Muscle of leg (tissue), 11 donors: ENCODE measurements around the gene QSOX2. TPM values are rescaled to one million over a fixed set of nuclear protein-coding genes. Genes with fewer than 3 reads are reported as not detected.
A peak's percentile ranks its signal among the peaks of the same experiment; 100 is the strongest.
"Not testable (repeated sequence)": the region's sequence is repeated elsewhere in the genome, so short reads cannot be mapped to it uniquely, and the experiment has no call there.

ENCODE experiments used
- DNase-seq: peaks from one replicate; pipeline ENCODE4 v3.0.0; 2013
- H3K27ac ChIP-seq: one replicate; pipeline ENCODE4 v1.5.1; 2013; ENCODE audit warnings: mild to moderate bottlenecking, low read length, control low read depth
- H3K27me3 ChIP-seq: one replicate; pipeline ENCODE4 v1.6.1; 2013; ENCODE audit warnings: low read length; ENCODE audit not compliant: control insufficient read depth, insufficient read depth
- H3K36me3 ChIP-seq: one replicate; pipeline ENCODE4 v1.6.1; 2013; ENCODE audit warnings: low read length; ENCODE audit not compliant: control insufficient read depth, insufficient read depth
- H3K4me1 ChIP-seq: one replicate; pipeline ENCODE4 v1.6.1; 2013; ENCODE audit warnings: low read length; ENCODE audit not compliant: control insufficient read depth, insufficient read depth
- H3K4me3 ChIP-seq: one replicate; pipeline ENCODE4 v1.5.1; 2013; ENCODE audit warnings: low read length, control low read depth
- H3K9me3 ChIP-seq: replicated peaks from 2 replicates; pipeline ENCODE4 v1.6.1; 2013; ENCODE audit warnings: low read depth, low read length; ENCODE audit not compliant: control insufficient read depth
- WGBS: methylation state at CpG from one replicate; pipeline ENCODE4 v1.1.5; 2013; ENCODE audit warnings: missing lambda C conversion rate; ENCODE audit not compliant: insufficient coverage; 5-methylcytosine and 5-hydroxymethylcytosine counted together
- polyA plus RNA-seq, 8 donors: library from polyadenylated mRNA; unstranded; fragments of 120-200 nt; gene quantifications; one replicate each; pipeline versions ENCODE4 v1.2.1 to v1.2.3, GENCODE V29; 2013; ENCODE audit warnings: inconsistent platforms in 1 of 8, low replicate concordance in 1 of 8; ENCODE audit not compliant: insufficient read length in 8 of 8, insufficient read depth in 1 of 8
- total RNA-seq: library from RNA; stranded (reverse); fragments of 120-200 nt; gene quantifications from one replicate; pipeline ENCODE4 v1.2.4, GENCODE V29; 2013

QSOX2 gene
- total and polyA plus RNA-seq, 9 donors: 4.1 to 11.8 (median 8.5) TPM

DNA sequence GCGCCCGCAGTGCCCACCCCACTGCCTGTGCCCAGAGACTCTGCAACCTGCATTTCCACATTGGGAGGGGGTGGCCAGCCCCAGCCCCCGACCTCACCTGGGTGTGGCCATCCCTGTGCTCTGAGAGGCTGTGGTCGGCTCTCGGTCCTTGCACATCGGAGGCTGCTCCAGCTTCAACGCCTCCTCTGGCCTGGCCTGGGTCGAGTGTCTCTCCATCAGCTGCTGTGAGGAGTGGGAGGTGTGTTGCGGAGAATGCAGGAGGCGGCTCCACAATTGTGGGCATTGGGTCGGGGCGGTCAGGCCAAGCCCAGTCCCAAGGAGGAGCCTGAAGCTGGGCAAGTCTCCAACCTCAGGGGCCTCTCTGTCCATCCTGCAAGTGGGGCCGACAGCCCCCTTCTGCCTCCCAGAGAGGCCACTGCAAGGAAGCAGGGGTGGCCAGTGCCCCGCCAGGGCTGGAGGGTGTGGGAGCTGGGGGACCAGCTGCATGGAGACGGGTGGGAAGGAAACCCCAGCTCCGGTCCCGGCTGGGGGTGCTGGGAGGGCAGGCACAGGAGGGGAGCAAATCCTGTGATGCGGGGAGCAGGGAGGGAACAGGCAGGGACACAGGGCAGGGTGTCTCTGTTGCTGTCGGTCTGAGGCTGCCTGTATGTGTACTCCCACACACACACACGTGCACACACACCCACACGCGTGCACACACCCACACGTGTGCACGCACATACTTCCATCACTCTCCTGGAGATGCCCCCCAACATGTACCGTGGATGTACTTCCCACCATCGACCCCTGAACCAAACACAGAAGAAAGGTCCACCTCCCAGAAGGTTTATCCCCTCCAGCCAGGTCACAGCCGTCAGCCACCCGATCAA lies 29.4 kb upstream of the QSOX2 start:
- Histone ChIP-seq H3K4me1 (no peaks in the 10 kb centered on the region), H3K4me3 (no peak overlapping the region), H3K9me3 (no peaks in the 10 kb centered on the region), H3K27me3 (peaks cover 42% of the 10 kb centered on the region), H3K36me3 (no peaks in the 10 kb centered on the region), H3K27ac (no peak overlapping the region)
- WGBS: 53% methylated on average over 23 of the region's 28 CpGs
- DNase-seq: no peak

DNA sequence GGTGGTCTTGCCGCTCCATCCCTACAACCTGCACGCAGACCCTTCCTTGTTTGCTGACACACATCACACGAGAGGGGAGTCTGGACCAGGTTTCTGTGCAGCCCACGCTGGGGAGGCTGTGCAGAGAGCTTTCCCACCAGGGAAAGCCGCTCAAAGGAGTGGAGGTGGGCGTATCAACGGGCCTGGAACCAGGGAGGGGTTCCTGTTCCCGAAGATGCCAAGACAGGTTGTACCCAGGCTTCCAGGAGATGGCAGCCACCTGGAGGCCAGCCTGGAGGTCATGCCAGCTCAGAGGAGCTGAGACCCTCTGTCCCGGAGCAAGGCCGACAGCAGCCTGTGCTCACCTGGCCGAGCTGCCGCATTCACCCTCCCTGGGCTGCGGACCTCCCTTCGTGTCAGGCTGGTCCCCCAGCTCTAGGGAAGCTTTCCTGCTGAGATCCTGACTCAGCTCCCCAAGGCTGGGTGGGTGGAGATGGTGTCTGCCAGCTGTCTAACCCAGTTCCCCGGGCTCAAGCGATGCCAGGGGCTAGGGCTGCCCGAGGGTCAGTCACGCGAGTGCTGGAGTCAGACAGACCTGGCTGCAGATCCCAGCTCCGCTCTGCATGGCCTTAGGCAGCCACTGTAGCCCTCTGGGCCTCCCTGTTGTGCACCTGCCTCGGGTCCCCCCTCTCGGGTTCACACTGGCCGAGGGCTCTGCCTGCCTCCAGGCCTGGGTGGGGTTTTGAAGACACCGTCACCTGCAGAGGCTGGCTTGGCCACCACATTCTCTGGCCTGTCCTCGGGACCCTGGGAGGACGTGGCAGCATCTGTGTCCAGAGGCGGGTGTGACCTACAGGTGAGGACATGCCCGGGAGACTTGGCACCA lies 28.5 kb upstream of the QSOX2 start:
- whole genome bisulfite sequencing: 77% methylated on average over 25 of the region's 28 CpGs
- Histone ChIP-seq H3K4me3 (no peak overlapping the region), H3K9me3 (no peaks in the 10 kb centered on the region), H3K4me1 (peaks cover under 1% of the 10 kb centered on the region), H3K27ac (no peak overlapping the region), H3K36me3 (no peaks in the 10 kb centered on the region), H3K27me3 (peaks cover 33% of the 10 kb centered on the region)
- no peak for DNase-seq

DNA sequence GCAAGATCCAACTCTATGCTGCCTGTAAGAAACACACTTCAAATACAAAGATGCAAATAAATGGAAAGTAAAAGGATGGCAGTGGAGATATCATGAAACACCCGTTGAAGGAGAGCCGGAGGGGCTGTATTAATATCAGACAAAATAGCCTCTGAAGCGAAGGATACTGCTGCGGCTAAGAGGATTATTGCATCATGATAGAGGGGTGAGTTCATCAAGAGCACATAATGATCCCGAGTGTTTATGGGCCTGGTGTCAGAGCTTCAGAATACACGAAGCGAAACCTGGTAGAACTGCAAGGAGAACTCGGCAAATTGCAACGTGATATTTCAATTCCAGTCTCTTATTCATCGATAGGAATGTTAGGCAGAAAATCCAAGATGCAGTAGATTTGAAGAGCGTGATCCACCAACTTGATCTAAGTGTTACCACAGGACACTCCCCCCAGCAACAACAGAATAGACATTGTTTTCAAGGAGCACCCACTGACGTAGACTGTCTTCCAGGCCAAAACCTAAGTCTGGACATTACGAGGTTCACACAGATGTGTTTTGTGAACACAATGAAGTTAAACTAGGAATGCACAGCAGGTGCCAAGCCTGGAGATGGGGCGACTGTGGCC lies 27.7 kb upstream of the QSOX2 start:
- DNase-seq: no peak
- no peaks in the 10 kb centered on the region for H3K36me3 ChIP-seq
- H3K27ac ChIP-seq: no peak overlapping the region
- peaks cover 37% of the 10 kb centered on the region for H3K27me3 ChIP-seq
- H3K4me3 ChIP-seq: no peak overlapping the region
- H3K4me1 ChIP-seq: peaks cover 8% of the 10 kb centered on the region
- no peaks in the 10 kb centered on the region for H3K9me3 ChIP-seq
- 68% methylated on average over 13 of the region's 14 CpGs for WGBS

DNA sequence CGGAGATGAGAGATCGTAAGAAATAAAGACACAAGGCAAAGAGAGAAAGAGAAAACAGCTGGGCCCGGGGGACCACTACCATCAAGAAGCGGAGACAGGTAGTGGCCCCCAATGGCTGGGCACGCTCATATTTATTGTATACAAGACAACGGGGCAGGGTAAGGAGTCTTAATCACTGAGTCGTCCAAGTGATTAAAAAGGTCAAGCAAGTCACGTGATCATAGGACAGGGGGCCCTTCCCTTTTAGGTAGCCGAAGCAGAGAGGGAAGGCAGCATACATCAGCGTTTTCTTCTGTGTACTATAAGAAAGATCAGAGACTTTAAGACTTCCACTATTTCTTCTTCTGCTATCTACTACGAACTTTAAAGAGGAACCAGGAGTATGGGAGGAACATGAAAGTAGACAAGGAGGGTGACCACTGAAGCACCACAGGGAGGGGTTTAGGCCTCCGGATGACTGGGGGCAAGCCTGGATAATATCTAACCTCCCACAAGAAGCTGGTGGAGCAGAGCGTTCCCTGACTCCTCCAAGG lies 24.6 kb upstream of the QSOX2 start:
- Histone ChIP-seq H3K4me3 (no peak overlapping the region), H3K4me1 (peaks cover 20% of the 10 kb centered on the region), H3K27me3 (peaks cover 22% of the 10 kb centered on the region), H3K27ac (no peak overlapping the region), H3K36me3 (no peaks in the 10 kb centered on the region), H3K9me3 (no peaks in the 10 kb centered on the region)
- no peak for DNase-seq
- 75% methylated on average over 8 of the region's 13 CpGs for WGBS

DNA sequence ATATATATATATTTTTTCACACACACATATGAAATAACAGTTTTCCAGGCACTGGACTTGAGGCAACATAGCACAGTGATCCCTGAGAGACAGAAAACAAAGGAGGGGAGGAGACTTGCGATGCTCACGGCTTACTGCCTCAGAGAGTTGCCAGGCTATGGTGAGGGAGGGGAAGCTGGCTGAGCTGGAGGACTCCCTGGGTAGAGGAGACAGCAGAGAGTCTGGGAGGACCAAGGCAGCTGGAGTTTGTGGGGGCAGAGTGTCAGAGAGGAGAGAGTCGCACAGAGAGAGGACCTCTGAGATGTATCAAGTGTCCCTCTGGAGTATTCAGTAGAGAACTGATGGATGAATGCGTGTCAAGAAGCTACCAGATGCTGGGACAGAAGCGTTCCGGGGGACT lies 23.1 kb upstream of the QSOX2 start:
- H3K36me3 ChIP-seq: no peaks in the 10 kb centered on the region
- no peak for DNase-seq
- H3K27ac ChIP-seq: peak overlapping the region; percentile 47
- H3K4me3 ChIP-seq: no peak overlapping the region
- no peaks in the 10 kb centered on the region for H3K9me3 ChIP-seq
- 29% methylated on average over 6 of the region's 6 CpGs for WGBS
- H3K4me1 ChIP-seq: peaks cover 20% of the 10 kb centered on the region
- peaks cover 12% of the 10 kb centered on the region for H3K27me3 ChIP-seq

DNA sequence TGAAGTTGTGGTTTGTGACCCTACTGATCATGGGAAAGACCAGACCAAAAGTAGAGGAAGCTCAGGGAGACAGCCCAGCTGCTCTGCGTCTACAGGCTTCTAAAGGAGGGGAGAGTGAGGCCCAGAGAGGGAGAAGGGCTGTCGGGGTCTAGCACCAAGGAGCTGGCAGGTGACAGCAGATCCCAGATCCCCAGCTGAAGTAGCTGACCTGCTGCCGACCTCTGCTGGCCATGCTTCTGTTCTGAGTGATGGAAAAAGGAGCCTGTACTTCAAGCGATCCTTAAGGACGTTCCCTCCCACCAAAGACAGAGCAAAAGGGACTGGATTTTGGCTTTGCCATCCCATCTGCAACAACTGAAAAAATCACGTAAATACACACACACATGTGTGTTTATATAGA lies 22.7 kb upstream of the QSOX2 start:
- H3K27ac ChIP-seq: peak overlapping the region; percentile 69
- H3K36me3 ChIP-seq: no peaks in the 10 kb centered on the region
- peaks cover 24% of the 10 kb centered on the region for H3K4me1 ChIP-seq
- H3K4me3 ChIP-seq: no peak overlapping the region
- H3K27me3 ChIP-seq: peaks cover 12% of the 10 kb centered on the region
- WGBS: 13% methylated on average over 1 of the region's 6 CpGs
- DNase-seq: peak; percentile 87
- no peaks in the 10 kb centered on the region for H3K9me3 ChIP-seq

DNA sequence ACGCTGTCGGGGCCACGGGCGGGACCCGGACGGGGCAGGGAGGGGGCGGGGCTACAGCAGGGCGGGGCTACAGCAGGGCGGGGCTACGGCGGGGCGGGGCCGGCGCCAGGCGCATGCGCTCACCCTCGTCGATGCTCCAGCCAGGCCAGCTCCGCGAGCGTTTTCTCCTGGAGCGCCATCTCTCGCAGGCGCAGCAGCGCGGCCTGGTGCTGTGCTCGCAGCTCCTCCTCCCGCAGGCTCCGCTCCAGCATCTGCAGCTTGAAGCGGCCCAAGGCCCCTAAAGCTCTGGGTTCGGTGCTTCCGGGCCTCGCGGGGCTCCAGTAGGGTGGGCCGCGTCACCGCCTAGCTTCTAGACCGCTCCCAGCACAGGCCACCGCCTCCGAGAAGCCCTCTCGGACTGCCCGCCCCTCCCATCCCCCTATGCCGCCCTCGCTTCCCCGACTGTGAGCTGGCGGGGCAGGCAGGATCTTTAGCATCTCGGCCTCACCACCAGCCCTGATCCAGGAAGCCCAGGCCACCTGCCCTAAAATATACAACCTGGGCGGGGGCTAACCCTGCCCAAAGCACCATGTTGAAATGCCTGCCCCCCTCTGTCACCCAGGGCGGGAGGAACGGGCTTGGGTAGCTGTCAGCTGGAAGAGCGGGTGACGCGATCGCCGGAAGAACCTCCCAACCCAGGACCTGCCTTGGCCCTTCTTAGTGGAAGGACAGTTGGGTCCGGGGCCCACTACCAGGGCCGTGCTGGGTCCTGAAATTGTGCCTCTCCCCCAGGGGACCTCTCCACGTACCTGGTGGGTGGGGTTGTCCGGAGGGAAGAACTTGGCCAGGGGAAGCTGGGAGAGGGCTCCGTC lies 21.9 kb upstream of the QSOX2 start:
- peak overlapping the region; percentile 37 for H3K4me3 ChIP-seq
- peaks cover 24% of the 10 kb centered on the region for H3K4me1 ChIP-seq
- peaks cover 12% of the 10 kb centered on the region for H3K27me3 ChIP-seq
- peak overlapping the region; percentile 69 for H3K27ac ChIP-seq
- peak; percentile 93 for DNase-seq
- WGBS: 5% methylated on average over 52 of the region's 60 CpGs
- H3K9me3 ChIP-seq: no peaks in the 10 kb centered on the region
- no peaks in the 10 kb centered on the region for H3K36me3 ChIP-seq

DNA sequence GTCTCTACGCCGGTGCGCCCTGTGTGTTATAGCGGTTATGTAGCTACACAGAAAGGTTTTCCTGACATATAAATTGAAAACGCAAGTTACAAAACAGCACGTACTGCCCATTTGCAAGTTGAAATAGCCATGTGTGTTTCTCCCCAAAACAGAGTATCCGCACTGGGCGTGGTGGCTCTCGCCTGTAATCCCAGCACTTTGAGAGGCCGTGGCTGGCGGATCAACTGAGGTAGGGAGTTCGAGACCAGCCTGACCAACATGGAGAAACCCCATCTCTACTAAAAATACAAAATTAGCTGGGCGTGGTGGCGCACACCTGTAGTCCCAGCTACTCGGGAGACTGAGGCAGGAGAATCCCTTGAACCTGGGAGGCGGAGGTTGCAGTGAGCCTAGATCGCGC lies 21.0 kb upstream of the QSOX2 start:
- not testable (repeated sequence) for H3K27ac ChIP-seq, H3K36me3 ChIP-seq, DNase-seq, H3K9me3 ChIP-seq, H3K4me3 ChIP-seq
- WGBS: 83% methylated on average over 9 of the region's 18 CpGs
- Histone ChIP-seq H3K27me3 (peaks cover 12% of the 10 kb centered on the region), H3K4me1 (peaks cover 26% of the 10 kb centered on the region)

DNA sequence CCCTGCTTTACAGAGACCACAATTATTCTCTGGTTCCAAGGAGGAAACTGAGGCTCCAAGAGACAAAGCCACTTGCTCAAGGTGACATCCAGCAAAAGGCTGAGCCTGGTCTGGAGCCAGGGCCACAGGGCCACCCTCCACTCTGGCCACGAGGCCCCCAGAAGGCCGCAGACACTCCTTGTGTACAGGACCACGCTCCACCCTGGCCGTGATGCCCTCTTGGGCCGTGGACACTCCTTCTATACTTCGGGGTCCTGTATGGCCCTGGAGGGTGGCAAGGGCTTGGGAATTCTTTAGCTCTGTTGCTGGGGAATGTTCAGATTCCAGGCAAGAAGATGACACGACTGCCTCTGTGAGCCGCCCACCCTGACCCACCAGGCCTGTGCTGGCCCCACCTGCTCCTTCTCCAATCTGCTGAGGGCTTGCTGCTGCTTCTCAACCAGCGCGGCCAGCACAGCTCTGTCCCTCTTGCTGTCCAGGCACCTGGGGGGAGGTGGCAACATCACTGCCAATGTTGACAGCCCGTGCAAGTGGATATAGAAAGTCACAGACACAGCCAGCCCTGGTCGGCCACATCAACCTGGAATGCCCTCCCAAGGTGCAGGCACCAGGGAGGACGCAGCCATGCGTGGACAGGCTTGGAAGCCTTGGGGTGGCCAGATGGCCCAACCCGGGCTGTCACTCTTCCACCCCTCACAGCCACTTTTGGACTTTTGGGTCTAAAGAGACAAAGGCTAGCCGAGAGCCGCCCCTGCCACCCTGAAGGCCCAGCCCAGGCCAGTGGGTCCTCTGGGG lies 20.1 kb upstream of the QSOX2 start:
- WGBS: 83% methylated on average over 14 of the region's 17 CpGs
- H3K4me3 ChIP-seq: no peak overlapping the region
- no peaks in the 10 kb centered on the region for H3K36me3 ChIP-seq
- no peak overlapping the region for H3K27ac ChIP-seq
- no peaks in the 10 kb centered on the region for H3K9me3 ChIP-seq
- DNase-seq: no peak
- H3K4me1 ChIP-seq: peaks cover 33% of the 10 kb centered on the region
- peaks cover 12% of the 10 kb centered on the region for H3K27me3 ChIP-seq
